ENCODE measurements around the gene C14orf93. TPM values are rescaled to one million over a fixed set of nuclear protein-coding genes. Genes with fewer than 3 reads are reported as not detected.

C14orf93 gene
- polyA plus RNA-seq, 2 of the 4 experiments (the other 2 are of a cell fraction) = 6.8 to 9.7 TPM

DNA sequence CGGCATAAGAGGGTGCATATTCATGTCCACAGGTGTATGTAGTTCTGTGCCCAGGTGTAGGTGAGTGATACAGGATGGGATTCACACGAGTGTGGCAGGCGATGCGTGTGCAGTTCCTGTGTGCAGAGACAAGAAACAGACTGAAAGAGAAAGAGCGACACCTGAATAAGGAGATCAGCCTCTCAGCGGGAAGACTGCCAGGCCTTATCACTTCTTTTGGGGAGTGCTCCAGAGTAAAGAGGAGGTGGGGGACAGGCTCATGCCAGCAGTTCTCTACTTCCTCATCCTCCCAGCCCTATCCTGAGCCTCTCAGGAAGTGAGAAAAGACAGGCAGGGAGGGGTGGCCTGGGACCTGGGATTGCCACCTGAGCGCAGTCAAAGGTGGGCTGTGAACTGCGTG is 34.9 kb upstream of the C14orf93 start:
- FAIRE-seq (no peak), DNase-seq (ENCODE audit: low read depth in 1 of 2, low spot score in 1 of 2) (no peak), ATAC-seq (no peak)
- Histone ChIP-seq H3K4me1 (peaks cover 6% of the 10 kb centered on the region; the same call in 1 of the 3 replicates), H3K4me3 (no peak overlapping the region), H3K9me3 (no peaks in the 10 kb centered on the region), H3K27ac (no peak overlapping the region), H3K4me2 (no peak overlapping the region)
- TF ChIP-seq TFCP2L1 (CRISPR knock-in tag; IDR thresholded peaks at IDR 0.05) (no peak), ZSCAN20 (CRISPR knock-in tag; IDR thresholded peaks at IDR 0.05) (no peak), SREBF2 (IDR thresholded peaks at IDR 0.05) (no peak), POLR2A (IDR thresholded peaks at IDR 0.05; ENCODE audit: low read length) (no peak), ESRRA (IDR thresholded peaks at IDR 0.05; ENCODE audit: borderline replicate concordance, low read length) (no peak), CBX2 (IDR thresholded peaks at IDR 0.05; ENCODE audit: borderline replicate concordance, low read depth) (no peak), FOSL2 (IDR thresholded peaks at IDR 0.05) (no peak), FOSL2 (CRISPR knock-in tag; IDR thresholded peaks at IDR 0.05) (no peak), RFX5 (IDR thresholded peaks at IDR 0.05) (no peak)
- TF ChIP-seq, protein P1, sequence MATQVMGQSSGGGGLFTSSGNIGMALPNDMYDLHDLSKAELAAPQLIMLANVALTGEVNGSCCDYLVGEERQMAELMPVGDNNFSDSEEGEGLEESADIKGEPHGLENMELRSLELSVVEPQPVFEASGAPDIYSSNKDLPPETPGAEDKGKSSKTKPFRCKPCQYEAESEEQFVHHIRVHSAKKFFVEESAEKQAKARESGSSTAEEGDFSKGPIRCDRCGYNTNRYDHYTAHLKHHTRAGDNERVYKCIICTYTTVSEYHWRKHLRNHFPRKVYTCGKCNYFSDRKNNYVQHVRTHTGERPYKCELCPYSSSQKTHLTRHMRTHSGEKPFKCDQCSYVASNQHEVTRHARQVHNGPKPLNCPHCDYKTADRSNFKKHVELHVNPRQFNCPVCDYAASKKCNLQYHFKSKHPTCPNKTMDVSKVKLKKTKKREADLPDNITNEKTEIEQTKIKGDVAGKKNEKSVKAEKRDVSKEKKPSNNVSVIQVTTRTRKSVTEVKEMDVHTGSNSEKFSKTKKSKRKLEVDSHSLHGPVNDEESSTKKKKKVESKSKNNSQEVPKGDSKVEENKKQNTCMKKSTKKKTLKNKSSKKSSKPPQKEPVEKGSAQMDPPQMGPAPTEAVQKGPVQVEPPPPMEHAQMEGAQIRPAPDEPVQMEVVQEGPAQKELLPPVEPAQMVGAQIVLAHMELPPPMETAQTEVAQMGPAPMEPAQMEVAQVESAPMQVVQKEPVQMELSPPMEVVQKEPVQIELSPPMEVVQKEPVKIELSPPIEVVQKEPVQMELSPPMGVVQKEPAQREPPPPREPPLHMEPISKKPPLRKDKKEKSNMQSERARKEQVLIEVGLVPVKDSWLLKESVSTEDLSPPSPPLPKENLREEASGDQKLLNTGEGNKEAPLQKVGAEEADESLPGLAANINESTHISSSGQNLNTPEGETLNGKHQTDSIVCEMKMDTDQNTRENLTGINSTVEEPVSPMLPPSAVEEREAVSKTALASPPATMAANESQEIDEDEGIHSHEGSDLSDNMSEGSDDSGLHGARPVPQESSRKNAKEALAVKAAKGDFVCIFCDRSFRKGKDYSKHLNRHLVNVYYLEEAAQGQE (IDR thresholded peaks at IDR 0.05) = no peak
- ChIA-PET CTCF (interaction anchor here (1.1 to 33.8 kb wide), 4 partner anchors 10 to 56 kb away, joined by 3 to 1206 read pairs (median 30); partner anchors contain the start of genes AJUBA and CDH24), POLR2A (no interaction called here)
- WGBS (ENCODE audit: missing lambda C conversion rate) = 90% methylated on average over 8 of the region's 8 CpGs

- ATAC-seq (no peak), DNase-seq (ENCODE audit: low read depth in 1 of 2, low spot score in 1 of 2) (no peak), FAIRE-seq (no peak)
- no peak for TF ChIP-seq EHF (CRISPR knock-in tag; IDR thresholded peaks at IDR 0.05)
- TF ChIP-seq, protein P2, sequence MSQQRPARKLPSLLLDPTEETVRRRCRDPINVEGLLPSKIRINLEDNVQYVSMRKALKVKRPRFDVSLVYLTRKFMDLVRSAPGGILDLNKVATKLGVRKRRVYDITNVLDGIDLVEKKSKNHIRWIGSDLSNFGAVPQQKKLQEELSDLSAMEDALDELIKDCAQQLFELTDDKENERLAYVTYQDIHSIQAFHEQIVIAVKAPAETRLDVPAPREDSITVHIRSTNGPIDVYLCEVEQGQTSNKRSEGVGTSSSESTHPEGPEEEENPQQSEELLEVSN (IDR thresholded peaks at IDR 0.05; ENCODE audit: borderline replicate concordance, low read depth) = no peak
- TF ChIP-seq RNF2 (IDR thresholded peaks at IDR 0.05; ENCODE audit: borderline replicate concordance, low read depth) = no peak
- no peak for TF ChIP-seq SMC3 (IDR thresholded peaks at IDR 0.05)
- TF ChIP-seq NR3C1 (IDR thresholded peaks at IDR 0.05) = no peak
- no peak for TF ChIP-seq SREBF2 (IDR thresholded peaks at IDR 0.05)
- no peak for TF ChIP-seq POLR2AphosphoS2 (conservative IDR thresholded peaks at IDR 0.05; ENCODE audit: low read length)
- TF ChIP-seq MAZ (IDR thresholded peaks at IDR 0.05; ENCODE audit: borderline replicate concordance, low read depth, low read length) = no peak
- TF ChIP-seq JUN (IDR thresholded peaks at IDR 0.05) = no peak
- TF ChIP-seq EHMT2 (IDR thresholded peaks at IDR 0.05; ENCODE audit: low read depth) = no peak
- no peak for TF ChIP-seq CHD4 (IDR thresholded peaks at IDR 0.05; ENCODE audit: borderline replicate concordance)
- TF ChIP-seq ZSCAN20 (CRISPR knock-in tag; IDR thresholded peaks at IDR 0.05) = no peak
- Histone ChIP-seq H3K4me2 (no peak overlapping the region), H3K9me3 (no peaks in the 10 kb centered on the region), H3K4me1 (peaks cover 6% of the 10 kb centered on the region; the same call in 1 of the 3 replicates), H3K4me3 (no peak overlapping the region), H3K27ac (no peak overlapping the region)
- POLR2A ChIA-PET = no interaction called here
- 90% methylated on average over 3 of the region's 3 CpGs for WGBS (ENCODE audit: missing lambda C conversion rate)
- CTCF ChIA-PET = interaction anchor here (0.8 to 33.8 kb wide), 7 partner anchors 10 to 55 kb away, joined by 3 to 1206 read pairs (median 3); partner anchors contain the start of genes AJUBA and CDH24
Observed at GRCh38 chr14:23043754-23044153, 33.8 kb upstream of the C14orf93 start.

- POLR2A ChIA-PET = interaction anchor here (1.0 kb wide), 1 partner anchor 36 kb away, joined by 3 read pairs; no protein-coding TSS in a partner anchor
- H3K4me3 ChIP-seq = no peak overlapping the region
- no peak for ATAC-seq
- H3K4me1 ChIP-seq = peaks cover 6% of the 10 kb centered on the region; the same call in 1 of the 3 replicates
- H3K4me2 ChIP-seq = no peak overlapping the region
- FAIRE-seq = no peak
- no peak overlapping the region for H3K27ac ChIP-seq
- 75% methylated on average over 6 of the region's 6 CpGs for WGBS (ENCODE audit: missing lambda C conversion rate)
- TF ChIP-seq RAD21 (conservative IDR thresholded peaks at IDR 0.05 in 1 of 2, IDR thresholded peaks at IDR 0.05 in 1 of 2) (no peak), TP53 (CRISPR knock-in tag; IDR thresholded peaks at IDR 0.05) (no peak)
- CTCF ChIA-PET = interaction anchor here (0.8 to 33.8 kb wide), 12 partner anchors 11 to 191 kb away, joined by 3 to 1206 read pairs (median 4); partner anchors contain the start of genes AJUBA and CDH24
- H3K9me3 ChIP-seq = no peaks in the 10 kb centered on the region
- no peak for DNase-seq (ENCODE audit: low read depth in 1 of 2, low spot score in 1 of 2)
Observed at GRCh38 chr14:23043145-23043544, 33.2 kb upstream of the C14orf93 start.

Measured in A549 (cell line).